Parathyroid adenoma (tissue), 2 donors: Measurements from ENCODE around the gene ANKRD13D.

ENCODE experiments used
- H2AFZ ChIP-seq: fragments of 300-600 bp; sonication (generic); one replicate; pipeline ENCODE4 v1.7.0; 2017; ENCODE audit warnings: antibody characterized with exemption, mild to moderate bottlenecking
- H3K27ac ChIP-seq: fragments of 300-600 bp; sonication (generic); one replicate; pipeline ENCODE4 v1.7.0; 2017
- H3K27me3 ChIP-seq: fragments of 300-600 bp; sonication (generic); one replicate; pipeline ENCODE4 v1.7.0; 2017; ENCODE audit warnings: low read length; ENCODE audit not compliant: control insufficient read depth, insufficient read depth
- H3K36me3 ChIP-seq: fragments of 300-600 bp; sonication (generic); one replicate; pipeline ENCODE4 v1.7.0; 2017; ENCODE audit warnings: low read length; ENCODE audit not compliant: control insufficient read depth, insufficient read depth
- H3K4me1 ChIP-seq: fragments of 300-600 bp; sonication (generic); one replicate; pipeline ENCODE4 v1.7.0; 2017; ENCODE audit warnings: control low read depth
- H3K4me2 ChIP-seq: fragments of 300-600 bp; sonication (generic); one replicate; pipeline ENCODE4 v1.7.0; 2017; ENCODE audit warnings: low read length
- H3K4me3 ChIP-seq: fragments of 300-600 bp; sonication (generic); one replicate; pipeline ENCODE4 v1.7.0; 2017; ENCODE audit warnings: low read depth, low read length
- H3K79me2 ChIP-seq: fragments of 300-600 bp; sonication (generic); one replicate; pipeline ENCODE4 v1.7.0; 2017; ENCODE audit warnings: control low read depth
- H3K9ac ChIP-seq: fragments of 300-600 bp; sonication (generic); one replicate; pipeline ENCODE4 v1.7.0; 2017; ENCODE audit warnings: mild to moderate bottlenecking
- H3K9me3 ChIP-seq: fragments of 300-600 bp; sonication (generic); one replicate; pipeline ENCODE4 v1.7.0; 2017; ENCODE audit warnings: low read length; ENCODE audit not compliant: control insufficient read depth
- TF ChIP-seq, protein P1 (sequence below): fragments of 300-600 bp; sonication (generic); IDR thresholded peaks from one replicate; pipeline ENCODE4 v1.7.0; 2017; ENCODE audit warnings: antibody characterized with exemption, mild to moderate bottlenecking
- donor health status: primary hyperparathyroidism.

The ANKRD13D gene

GRCh38 chr11:67271205-67271540 lies 17.9 kb upstream of the ANKRD13D start:
- no peaks in the 10 kb centered on the region for H3K27me3 ChIP-seq
- H3K79me2 ChIP-seq = peaks cover 20% of the 10 kb centered on the region
- TF ChIP-seq, protein P1, sequence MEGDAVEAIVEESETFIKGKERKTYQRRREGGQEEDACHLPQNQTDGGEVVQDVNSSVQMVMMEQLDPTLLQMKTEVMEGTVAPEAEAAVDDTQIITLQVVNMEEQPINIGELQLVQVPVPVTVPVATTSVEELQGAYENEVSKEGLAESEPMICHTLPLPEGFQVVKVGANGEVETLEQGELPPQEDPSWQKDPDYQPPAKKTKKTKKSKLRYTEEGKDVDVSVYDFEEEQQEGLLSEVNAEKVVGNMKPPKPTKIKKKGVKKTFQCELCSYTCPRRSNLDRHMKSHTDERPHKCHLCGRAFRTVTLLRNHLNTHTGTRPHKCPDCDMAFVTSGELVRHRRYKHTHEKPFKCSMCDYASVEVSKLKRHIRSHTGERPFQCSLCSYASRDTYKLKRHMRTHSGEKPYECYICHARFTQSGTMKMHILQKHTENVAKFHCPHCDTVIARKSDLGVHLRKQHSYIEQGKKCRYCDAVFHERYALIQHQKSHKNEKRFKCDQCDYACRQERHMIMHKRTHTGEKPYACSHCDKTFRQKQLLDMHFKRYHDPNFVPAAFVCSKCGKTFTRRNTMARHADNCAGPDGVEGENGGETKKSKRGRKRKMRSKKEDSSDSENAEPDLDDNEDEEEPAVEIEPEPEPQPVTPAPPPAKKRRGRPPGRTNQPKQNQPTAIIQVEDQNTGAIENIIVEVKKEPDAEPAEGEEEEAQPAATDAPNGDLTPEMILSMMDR = no peak
- H3K36me3 ChIP-seq = no peaks in the 10 kb centered on the region
- no peak overlapping the region for H3K4me2 ChIP-seq
- no peak overlapping the region for H2AFZ ChIP-seq
- H3K4me3 ChIP-seq = no peak overlapping the region
- H3K4me1 ChIP-seq = no peaks in the 10 kb centered on the region
- no peak overlapping the region for H3K27ac ChIP-seq
- H3K9me3 ChIP-seq = no peaks in the 10 kb centered on the region
- no peak overlapping the region for H3K9ac ChIP-seq

DNA sequence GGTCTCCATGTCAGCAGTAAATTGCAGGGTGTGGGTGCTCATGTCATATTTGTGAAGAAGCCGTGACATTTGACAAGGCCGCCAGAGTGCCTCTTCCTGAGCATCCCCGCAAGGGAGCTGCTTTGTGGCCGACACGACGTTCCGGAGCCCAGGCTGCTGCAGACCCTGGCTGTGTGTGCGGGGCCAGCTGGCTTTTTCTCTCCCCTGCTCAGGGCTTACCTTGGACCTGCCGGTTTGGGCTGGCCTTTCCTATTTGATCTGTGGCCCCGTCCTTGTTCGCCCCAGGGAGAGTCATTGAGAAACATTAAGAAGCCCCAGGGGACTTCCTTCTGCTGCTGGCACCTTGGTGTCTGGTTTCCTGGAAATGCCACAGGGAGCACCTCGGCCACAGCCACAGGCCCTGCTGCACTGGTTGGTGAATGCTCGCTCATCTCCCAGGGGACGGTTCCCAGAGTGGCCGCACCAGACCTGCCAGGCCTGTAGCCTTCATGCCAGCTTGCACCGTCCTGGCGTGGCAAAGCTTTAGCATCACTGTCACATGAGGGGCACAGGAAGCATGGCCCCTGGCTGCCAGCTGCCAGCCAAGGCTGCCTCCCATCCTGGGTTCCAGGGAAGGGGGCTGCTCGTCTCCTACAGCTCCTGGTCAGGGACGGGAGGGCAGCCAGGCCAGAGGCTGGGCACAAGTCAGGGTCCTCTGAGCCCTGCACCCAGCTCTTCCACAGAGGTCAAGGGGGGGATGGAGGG lies 17.4 kb upstream of the ANKRD13D start:
- H3K4me2 ChIP-seq = no peak overlapping the region
- no peaks in the 10 kb centered on the region for H3K36me3 ChIP-seq
- H3K4me1 ChIP-seq = no peaks in the 10 kb centered on the region
- H3K9me3 ChIP-seq = no peaks in the 10 kb centered on the region
- peaks cover 20% of the 10 kb centered on the region for H3K79me2 ChIP-seq
- no peak overlapping the region for H3K4me3 ChIP-seq
- H3K27ac ChIP-seq = no peak overlapping the region
- no peak overlapping the region for H2AFZ ChIP-seq
- no peak overlapping the region for H3K9ac ChIP-seq
- TF ChIP-seq, protein P1 = no peak
- no peaks in the 10 kb centered on the region for H3K27me3 ChIP-seq

DNA sequence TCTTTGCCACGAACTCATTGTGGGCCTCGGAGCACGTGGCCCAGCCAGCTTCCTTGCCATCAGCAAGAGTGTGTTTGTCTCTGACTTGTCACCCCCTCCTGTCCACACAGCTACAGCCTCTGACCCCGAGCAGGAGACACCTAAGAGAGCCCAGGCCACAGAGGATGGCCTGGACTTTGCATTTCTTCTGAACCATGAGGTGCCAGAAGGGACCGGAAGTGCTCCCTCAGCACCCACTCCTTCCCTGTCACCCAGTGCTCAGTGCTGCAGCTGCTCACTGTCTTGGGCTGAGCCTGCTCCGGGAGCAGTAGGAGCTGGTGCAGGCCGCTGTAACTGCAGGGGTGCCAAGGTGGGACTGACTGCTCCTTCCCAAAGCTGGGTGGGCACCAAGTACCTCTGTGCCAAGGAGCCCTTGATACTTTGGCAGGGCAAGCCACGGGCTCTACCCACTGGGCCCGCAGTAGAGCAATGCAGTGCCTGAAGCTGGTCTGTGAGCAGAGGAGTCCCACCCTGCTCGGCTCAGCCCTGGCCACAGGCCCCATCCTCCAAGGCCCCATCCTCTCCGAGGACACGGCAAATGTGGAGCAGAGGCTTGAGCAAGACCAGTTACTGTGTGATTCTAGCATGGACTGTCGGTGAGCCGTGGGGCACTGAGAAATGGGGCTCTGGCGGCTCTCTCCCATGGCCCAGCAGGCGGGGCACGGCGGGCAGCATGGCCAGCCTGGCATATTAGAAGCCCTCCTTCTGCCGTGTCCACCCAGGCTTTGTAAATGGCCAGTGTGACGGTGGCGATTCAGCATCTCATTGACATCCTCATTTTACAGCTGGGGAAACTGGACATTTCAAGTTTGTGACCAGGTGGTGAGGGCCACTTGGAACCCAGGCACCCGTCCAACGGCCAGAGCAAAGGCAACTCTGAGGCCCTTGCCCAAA lies 16.5 kb upstream of the ANKRD13D start:
- TF ChIP-seq, protein P1 = no peak
- Histone ChIP-seq H3K9ac (no peak overlapping the region), H3K79me2 (peaks cover 17% of the 10 kb centered on the region), H2AFZ (no peak overlapping the region), H3K4me1 (no peaks in the 10 kb centered on the region), H3K9me3 (no peaks in the 10 kb centered on the region), H3K4me3 (no peak overlapping the region), H3K4me2 (no peak overlapping the region), H3K36me3 (no peaks in the 10 kb centered on the region), H3K27me3 (no peaks in the 10 kb centered on the region), H3K27ac (no peak overlapping the region)

DNA sequence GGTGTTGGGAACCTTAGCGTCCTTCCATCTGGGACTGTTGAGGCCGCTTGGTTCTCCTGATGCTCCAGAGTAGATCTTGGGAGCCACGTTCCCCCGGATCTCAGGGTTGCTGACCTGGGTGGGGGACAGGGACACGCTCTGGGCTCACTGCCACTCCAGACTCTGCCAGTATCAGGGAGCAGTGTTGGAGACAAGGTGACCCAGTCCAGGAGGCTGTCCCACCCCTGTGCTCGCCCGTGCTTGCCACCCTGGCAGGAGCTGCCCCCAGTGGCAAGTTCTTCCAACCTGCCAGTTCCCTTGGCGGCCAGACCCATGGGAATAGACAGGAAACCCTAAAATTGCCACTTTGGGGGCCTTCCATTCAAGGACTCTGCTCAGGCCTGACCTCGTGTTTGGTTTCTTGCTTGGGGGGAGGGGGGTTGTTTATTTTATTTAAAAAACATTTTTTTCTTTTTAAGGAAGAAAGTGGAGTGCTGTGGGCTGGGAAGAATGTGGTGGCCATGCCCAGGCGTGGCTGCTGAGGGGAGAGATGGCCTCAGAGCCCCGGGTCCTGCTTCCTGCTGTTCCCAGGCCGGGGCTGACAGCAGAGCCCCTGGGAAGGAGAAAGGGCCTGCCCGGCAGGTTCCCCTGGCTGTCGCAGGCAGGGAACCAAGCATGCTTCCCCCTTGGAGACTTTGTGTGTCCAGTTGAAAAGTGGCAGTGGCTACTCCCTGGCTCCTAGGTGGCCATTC lies 15.7 kb upstream of the ANKRD13D start:
- H3K9ac ChIP-seq = no peak overlapping the region
- no peaks in the 10 kb centered on the region for H3K4me1 ChIP-seq
- TF ChIP-seq, protein P1 = no peak
- no peak overlapping the region for H3K4me2 ChIP-seq
- H3K27ac ChIP-seq = no peak overlapping the region
- H3K27me3 ChIP-seq = no peaks in the 10 kb centered on the region
- no peaks in the 10 kb centered on the region for H3K36me3 ChIP-seq
- no peak overlapping the region for H3K4me3 ChIP-seq
- no peaks in the 10 kb centered on the region for H3K9me3 ChIP-seq
- H2AFZ ChIP-seq = no peak overlapping the region
- H3K79me2 ChIP-seq = peaks cover 9% of the 10 kb centered on the region
